H1 (cell line): ENCODE data around the gene SPOCK3. TPM values are rescaled to one million over a fixed set of nuclear protein-coding genes. Genes with fewer than 3 reads are reported as not detected.
"Not testable (repeated sequence)": the region's sequence is repeated elsewhere in the genome, so short reads cannot be mapped to it uniquely, and the experiment has no call there.

Experiments
- CTCF ChIA-PET: fragments of 300-600 bp; sonication (Branson Sonifier 250); formaldehyde crosslinking; loops from one replicate; lab custom pipeline; 2021; ENCODE audit not compliant: partially characterized antibody; lab: Charles Lee
- POLR2A ChIA-PET: fragments of 300-600 bp; sonication (Branson Sonifier 250); formaldehyde crosslinking; loops from one replicate; lab custom pipeline; 2021; ENCODE audit warnings: inconsistent platforms; ENCODE audit not compliant: partially characterized antibody; lab: Charles Lee
- DNase-seq, 2 experiments: peaks; one replicate each; pipeline versions ENCODE4 v3.0.0 to v3.0.0-alpha.2; 2010 to 2022; ENCODE audit warnings: low spot score in 2 of 2, low read depth in 1 of 2, mixed read lengths in 1 of 2
- FAIRE-seq: peaks from 2 replicates; lab custom pipeline; 2011; peaks lifted over from hg19 to GRCh38; lab: Jason Lieb, UNC
- H2AFZ ChIP-seq: 2 replicates; pipeline ENCODE4 v1.8.1; 2012; ENCODE audit warnings: low read length, inconsistent platforms
- H2AK5ac ChIP-seq: 2 replicates; pipeline ENCODE4 v1.6.1; 2013; ENCODE audit warnings: low read depth, low read length
- H2BK120ac ChIP-seq: replicated peaks from 2 replicates; pipeline ENCODE3; 2013; ENCODE audit warnings: low read depth, low read length, inconsistent platforms
- H2BK12ac ChIP-seq: 2 replicates; pipeline ENCODE4 v1.6.1; 2013; ENCODE audit warnings: low read depth, low read length
- H2BK15ac ChIP-seq: 2 replicates; pipeline ENCODE4 v1.6.1; 2013; ENCODE audit warnings: low read length
- H2BK20ac ChIP-seq: 2 replicates; pipeline ENCODE4 v1.6.1; 2013; ENCODE audit warnings: low read length
- H2BK5ac ChIP-seq: 2 replicates; pipeline ENCODE4 v1.6.1; 2013; ENCODE audit warnings: low read depth, low read length
- H3K14ac ChIP-seq: 2 replicates; pipeline ENCODE4 v1.6.1; 2013; ENCODE audit warnings: inconsistent platforms; ENCODE audit not compliant: insufficient read length
- H3K18ac ChIP-seq: 2 replicates; pipeline ENCODE4 v1.6.1; 2013; ENCODE audit warnings: low read length; ENCODE audit errors: extremely low read depth
- H3K23ac ChIP-seq: 2 replicates; pipeline ENCODE4 v1.6.1; 2013; ENCODE audit warnings: inconsistent platforms; ENCODE audit not compliant: insufficient read length
- H3K23me2 ChIP-seq: 2 replicates; pipeline ENCODE4 v1.6.1; 2013; ENCODE audit warnings: low read depth, low read length
- H3K27ac ChIP-seq: 2 replicates; pipeline ENCODE4 v1.6.1; 2011; ENCODE audit warnings: low read depth, low read length, inconsistent platforms
- H3K27me3 ChIP-seq, 4 experiments: replicated peaks in 1 of 4; 1 replicate in 1 of 4; 2 replicates in 3 of 4; pipeline versions ENCODE4 v1.6.1 to v1.8.1; 2011 to 2013; ENCODE audit warnings: low read length in 3 of 4, mild to moderate bottlenecking in 3 of 4, inconsistent platforms in 2 of 4, mixed read lengths in 2 of 4, moderate library complexity in 1 of 4; ENCODE audit not compliant: control insufficient read depth in 3 of 4, insufficient read depth in 3 of 4; ENCODE audit errors: extremely low read depth in 1 of 4
- H3K36me3 ChIP-seq, 4 experiments: 2 replicates each; pipeline versions ENCODE4 v1.6.1 to v1.8.1; 2011 to 2013; ENCODE audit warnings: mild to moderate bottlenecking in 4 of 4, low read length in 3 of 4, moderate library complexity in 2 of 4, control low read depth in 1 of 4, inconsistent platforms in 1 of 4; ENCODE audit not compliant: insufficient read depth in 4 of 4, control insufficient read depth in 2 of 4
- H3K4ac ChIP-seq: replicated peaks from 2 replicates; pipeline ENCODE3; 2013; ENCODE audit warnings: low read length, low read depth, mixed read lengths, inconsistent platforms; ENCODE audit not compliant: insufficient read length
- H3K4me1 ChIP-seq, 4 experiments: replicated peaks in 1 of 4; 1 replicate in 1 of 4; 2 replicates in 3 of 4; pipeline versions ENCODE4 v1.6.1 to v1.8.1; 2011 to 2013; ENCODE audit warnings: low read length in 3 of 4, inconsistent platforms in 2 of 4, mixed read lengths in 1 of 4; ENCODE audit not compliant: insufficient read depth in 4 of 4, control insufficient read depth in 3 of 4
- H3K4me2 ChIP-seq, 2 experiments: 2 replicates each; pipeline versions ENCODE4 v1.6.1 to v1.8.1; 2011 to 2013; ENCODE audit warnings: low read depth in 2 of 2, low read length in 2 of 2, control low read depth in 1 of 2, inconsistent platforms in 1 of 2, mild to moderate bottlenecking in 1 of 2; ENCODE audit not compliant: insufficient read depth in 1 of 2
- H3K4me3 ChIP-seq, 4 experiments: fragments of 200-600, 300-600 bp in 1 of 4; sonication (generic), shearing (Covaris generic), sonication (Bioruptor Twin) in 1 of 4; 2 replicates each; pipeline versions ENCODE4 v1.5.1 to v1.8.1; 2011 to 2016; ENCODE audit warnings: low read length in 4 of 4, low read depth in 3 of 4, control low read depth in 2 of 4, inconsistent platforms in 2 of 4, mild to moderate bottlenecking in 2 of 4, mixed read lengths in 1 of 4, moderate library complexity in 1 of 4; ENCODE audit not compliant: insufficient read depth in 2 of 4; ENCODE audit errors: extremely low read depth in 1 of 4
- H3K56ac ChIP-seq: replicated peaks from 2 replicates; pipeline ENCODE3; 2013; ENCODE audit warnings: low read depth, mild to moderate bottlenecking, mixed read lengths, low read length, inconsistent platforms; ENCODE audit not compliant: insufficient read length
- H3K79me1 ChIP-seq: 2 replicates; pipeline ENCODE4 v1.6.1; 2013; ENCODE audit warnings: low read depth, low read length, control low read depth
- H3K79me2 ChIP-seq, 2 experiments: 2 replicates each; pipeline versions ENCODE4 v1.6.1 to v1.8.1; 2012 to 2013; ENCODE audit warnings: low read length in 2 of 2, mild to moderate bottlenecking in 2 of 2, inconsistent platforms in 1 of 2; ENCODE audit not compliant: insufficient read depth in 2 of 2, control insufficient read depth in 1 of 2
- H3K9ac ChIP-seq, 4 experiments: replicated peaks in 1 of 4; 1 replicate in 1 of 4; 2 replicates in 3 of 4; pipeline versions ENCODE4 v1.6.1 to v1.8.1; 2011 to 2013; ENCODE audit warnings: low read depth in 3 of 4, low read length in 3 of 4, control low read depth in 2 of 4, mild to moderate bottlenecking in 2 of 4, moderate library complexity in 2 of 4, inconsistent platforms in 1 of 4; ENCODE audit errors: extremely low read depth in 1 of 4
- H3K9me3 ChIP-seq, 2 experiments: 2 replicates each; pipeline versions ENCODE4 v1.6.1 to v1.8.1; 2012 to 2013; ENCODE audit warnings: mild to moderate bottlenecking in 2 of 2, moderate library complexity in 2 of 2, control low read depth in 1 of 2, inconsistent platforms in 1 of 2, low read depth in 1 of 2, low read length in 1 of 2, mixed read lengths in 1 of 2; ENCODE audit not compliant: insufficient read depth in 2 of 2
- H4K20me1 ChIP-seq, 2 experiments: replicated peaks in 1 of 2; 2 replicates each; pipeline versions ENCODE3 to v1.8.1; 2011 to 2013; ENCODE audit warnings: inconsistent platforms in 2 of 2, low read length in 2 of 2, mild to moderate bottlenecking in 1 of 2; ENCODE audit not compliant: insufficient read depth in 2 of 2, control insufficient read depth in 1 of 2
- H4K5ac ChIP-seq: 2 replicates; pipeline ENCODE4 v1.6.1; 2013; ENCODE audit warnings: low read length, low read depth, mixed read lengths, inconsistent platforms; ENCODE audit not compliant: insufficient read length
- H4K8ac ChIP-seq: 2 replicates; pipeline ENCODE4 v1.8.0; 2013; ENCODE audit warnings: mild to moderate bottlenecking, moderate library complexity, low read length, inconsistent platforms; ENCODE audit not compliant: insufficient read depth; ENCODE audit errors: extremely low read depth
- H4K91ac ChIP-seq: replicated peaks from 2 replicates; pipeline ENCODE3; 2013; ENCODE audit warnings: low read length, mixed read lengths, inconsistent platforms; ENCODE audit not compliant: insufficient read length
- RAD21 ChIP-seq, 2 experiments: IDR thresholded peaks in 1 of 2; conservative IDR thresholded peaks in 1 of 2; 2 replicates each; pipeline ENCODE4 v1.6.1; 2011; ENCODE audit warnings: low read depth in 2 of 2, low read length in 2 of 2, improper control_type of control experiment in 1 of 2, inconsistent platforms in 1 of 2, mild to moderate bottlenecking in 1 of 2, moderate library complexity in 1 of 2
- SIRT6 ChIP-seq: IDR thresholded peaks from one replicate; pipeline ENCODE4 v1.7.1; 2012; ENCODE audit warnings: low read length, inconsistent platforms
- TBP ChIP-seq: IDR thresholded peaks from 2 replicates; pipeline ENCODE4 v1.6.1; 2011; ENCODE audit warnings: low read depth, low read length, improper control_type of control experiment
- WGBS, 2 experiments: shearing (Covaris generic) in 1 of 2; methylation state at CpG; one replicate each; pipeline versions ENCODE4 v1.1.6 to v1.1.7; 2013 to 2015; ENCODE audit warnings: low lambda C conversion rate in 2 of 2, mixed read lengths in 2 of 2, inconsistent platforms in 1 of 2, low coverage in 1 of 2, missing lambda C conversion rate in 1 of 2; ENCODE audit not compliant: insufficient replicate concordance in 2 of 2, insufficient coverage in 1 of 2, insufficient read length in 1 of 2; ENCODE audit errors: extremely low coverage in 1 of 2, missing lambda C conversion rate in 1 of 2; 5-methylcytosine and 5-hydroxymethylcytosine counted together
- polyA plus RNA-seq, 7 experiments: library from polyadenylated mRNA; depleted of rRNA in 3 of 7; stranded (reverse) in 5 of 7; unstranded in 2 of 7; fragments of >200 nt in 5 of 7; fragments of 200-250 nt in 2 of 7; gene quantifications; 1 replicate in 5 of 7; 2 replicates in 1 of 7; 4 replicates in 1 of 7; pipeline versions ENCODE4 v1.2.1 to v1.2.3, GENCODE V29; 2011 to 2013; ENCODE audit warnings: missing spikeins in 2 of 7, mixed read lengths in 2 of 7
- total RNA-seq: library from RNA; stranded (reverse); fragmentation: NEBNext Ultra II Directional; extraction: Animal tissue kit (Norgen Biotek cat#: 25700); gene quantifications from 2 replicates; pipeline ENCODE4 v1.2.1, GENCODE V29; 2021

The SPOCK3 gene
- total and polyA plus RNA-seq, 2 of the 8 experiments (the other 6 are each of a cell fraction or from before 2014, with no cell fraction given) = 0.14 to 0.60 TPM

GRCh38 chr4:166862032-166862431 is 372.3 kb downstream of the SPOCK3 start (continued):
- TF ChIP-seq RAD21 (IDR thresholded peaks at IDR 0.05 in 1 of 2, conservative IDR thresholded peaks at IDR 0.05 in 1 of 2; ENCODE audit: low read depth in 2 of 2, low read length in 2 of 2) (no peak), TBP (no peak), SIRT6 (no peak)

- H2BK120ac ChIP-seq, H3K36me3 ChIP-seq, H4K5ac ChIP-seq, H2BK15ac ChIP-seq, H3K79me1 ChIP-seq, H4K91ac ChIP-seq, H2AFZ ChIP-seq, H3K9ac ChIP-seq, H4K8ac ChIP-seq, H3K18ac ChIP-seq, H2AK5ac ChIP-seq, H3K4me2 ChIP-seq, H2BK20ac ChIP-seq, H3K4me1 ChIP-seq, H2BK12ac ChIP-seq, H2BK5ac ChIP-seq, H3K4ac ChIP-seq, H3K27me3 ChIP-seq, POLR2A ChIA-PET, H3K14ac ChIP-seq, H3K79me2 ChIP-seq, H3K23me2 ChIP-seq, H4K20me1 ChIP-seq, DNase-seq, FAIRE-seq, H3K56ac ChIP-seq, H3K27ac ChIP-seq, H3K9me3 ChIP-seq, CTCF ChIA-PET, H3K23ac ChIP-seq, H3K4me3 ChIP-seq: not testable (repeated sequence)
- 98% methylated on average over 15 of the region's 23 CpGs; no CpG with 5 or more reads in 1 of the 2 experiments for WGBS, 2 experiments
Measured at GRCh38 chr4:166850398-166850797, 383.9 kb downstream of the SPOCK3 start.
